GM21737 (cell line): ENCODE measurements around the gene RBM20.

Experiments
- ATAC-seq: cut with Tn5 transposase; IDR thresholded peaks from one replicate; pipeline ENCODE4 v1.9.1; 2021; ENCODE audit warnings: mild to moderate bottlenecking, moderate library complexity; ENCODE audit not compliant: unreplicated experiment

RBM20 gene

GRCh38 chr10:110864662-110865140 is 220.6 kb downstream of the RBM20 start:
- ATAC-seq, result peak; percentile 48

DNA sequence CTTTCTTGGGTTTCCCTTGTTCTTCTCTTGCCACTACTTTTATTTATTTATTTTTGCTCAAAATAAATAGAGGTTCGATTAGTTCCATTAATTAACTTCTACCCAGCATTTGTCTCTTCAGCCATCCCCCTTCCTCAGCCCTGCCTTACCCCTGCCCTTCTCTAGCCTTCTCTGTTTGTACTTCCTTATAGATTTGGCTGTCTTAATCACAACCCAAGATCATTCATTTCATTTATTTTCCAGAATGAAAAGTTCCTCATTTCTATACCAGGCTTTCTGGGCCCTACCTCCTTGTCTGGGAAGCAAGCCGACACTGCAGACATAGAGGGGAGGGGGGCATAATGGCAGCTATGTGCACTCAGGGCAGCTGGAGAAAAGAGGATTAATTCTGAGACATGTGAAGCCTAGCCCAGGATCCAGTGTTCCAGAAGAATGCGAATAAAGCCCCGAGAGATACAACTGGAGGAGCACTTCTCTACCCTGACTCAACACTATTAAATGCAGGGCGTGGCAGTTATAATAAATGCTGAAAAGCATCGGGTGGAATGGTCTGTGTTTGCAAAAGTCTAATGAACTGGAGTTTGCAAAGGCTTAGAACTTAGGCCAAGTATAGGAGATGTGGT is 221.2 kb downstream of the RBM20 start:
- no peak for ATAC-seq

DNA sequence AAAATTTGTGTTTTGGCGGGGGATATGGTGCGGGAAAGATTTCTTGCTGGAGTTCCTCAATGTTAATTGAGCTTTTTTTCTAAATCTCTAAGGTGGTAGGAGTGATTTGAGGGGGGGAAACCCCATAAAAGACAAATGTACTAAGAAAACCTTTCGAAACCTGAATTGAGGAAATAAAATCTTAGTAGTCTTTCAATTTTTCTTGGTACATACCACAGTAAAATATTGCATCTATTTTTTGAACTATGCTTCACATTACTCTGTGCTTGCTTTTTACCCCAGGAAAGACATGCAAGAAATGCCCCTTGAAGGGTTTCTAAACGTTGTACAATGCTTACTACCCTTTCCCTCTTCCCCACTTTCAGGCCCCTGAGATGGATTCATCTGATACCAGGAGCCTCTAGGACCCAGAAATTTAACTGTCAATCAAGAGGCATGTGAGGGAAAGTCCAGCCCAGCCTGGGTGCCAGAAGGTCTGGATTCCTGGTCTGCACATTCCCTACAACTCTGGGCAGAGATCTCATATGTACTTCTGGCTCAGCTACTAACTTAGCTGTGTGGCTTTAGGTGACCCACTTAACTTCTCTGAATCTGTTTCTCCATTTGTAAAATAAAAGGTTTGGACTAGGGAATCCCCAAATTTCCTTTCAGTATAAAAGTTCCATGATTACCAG is 221.8 kb downstream of the RBM20 start:
- no peak for ATAC-seq

- ATAC-seq, result peak; percentile 24
Observed at GRCh38 chr10:110867011-110867806, 223.1 kb downstream of the RBM20 start.

DNA sequence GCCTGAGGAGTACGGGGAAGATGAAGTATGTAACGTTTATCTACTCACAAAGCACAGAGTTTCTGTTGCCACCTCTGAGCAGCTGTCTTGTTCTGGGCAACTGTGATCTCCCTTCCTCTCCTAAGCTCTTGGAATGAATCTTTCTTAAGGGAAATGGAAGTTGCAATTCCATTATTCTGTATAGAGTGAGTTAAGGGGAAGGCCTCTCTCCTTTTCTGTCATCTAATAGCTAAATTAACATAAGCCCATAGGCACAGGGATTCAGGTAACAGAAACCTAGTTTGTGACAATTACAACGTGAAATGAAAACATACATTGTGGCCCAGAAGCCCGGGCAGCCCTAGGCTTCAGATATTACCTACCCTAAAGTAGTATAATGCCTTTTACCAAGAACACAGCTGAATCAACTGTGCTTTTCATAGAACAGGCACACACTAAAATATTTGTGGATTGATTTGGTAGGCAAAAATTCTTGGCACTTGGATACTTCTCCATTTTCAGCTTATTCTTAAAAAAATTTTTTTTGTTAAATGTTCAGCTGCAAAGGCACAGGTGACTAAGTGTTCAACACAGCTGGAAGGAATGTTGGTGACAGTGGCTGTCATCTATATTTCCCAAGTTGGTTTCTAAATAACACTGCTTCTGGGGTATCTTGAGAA is 223.8 kb downstream of the RBM20 start:
- ATAC-seq, result no peak

DNA sequence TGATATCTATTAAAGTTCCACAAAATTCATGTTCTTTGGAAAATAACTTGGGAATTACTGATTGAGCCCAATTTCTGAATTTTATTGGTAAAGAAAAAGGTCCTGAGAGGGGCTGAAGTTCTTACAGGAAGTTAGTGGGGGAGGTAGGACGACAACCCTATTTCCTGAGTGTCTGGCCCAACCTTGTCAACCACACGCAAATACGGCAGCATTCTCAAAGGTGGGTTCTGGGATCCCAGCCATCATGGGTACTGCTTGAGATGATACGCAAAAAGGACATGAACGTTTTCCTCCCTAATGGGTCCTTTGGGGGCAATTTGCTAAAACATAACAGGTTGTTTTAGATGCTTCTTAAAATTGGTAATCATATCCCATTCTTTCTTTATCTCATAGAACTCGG is 224.8 kb downstream of the RBM20 start:
- ATAC-seq, result no peak

DNA sequence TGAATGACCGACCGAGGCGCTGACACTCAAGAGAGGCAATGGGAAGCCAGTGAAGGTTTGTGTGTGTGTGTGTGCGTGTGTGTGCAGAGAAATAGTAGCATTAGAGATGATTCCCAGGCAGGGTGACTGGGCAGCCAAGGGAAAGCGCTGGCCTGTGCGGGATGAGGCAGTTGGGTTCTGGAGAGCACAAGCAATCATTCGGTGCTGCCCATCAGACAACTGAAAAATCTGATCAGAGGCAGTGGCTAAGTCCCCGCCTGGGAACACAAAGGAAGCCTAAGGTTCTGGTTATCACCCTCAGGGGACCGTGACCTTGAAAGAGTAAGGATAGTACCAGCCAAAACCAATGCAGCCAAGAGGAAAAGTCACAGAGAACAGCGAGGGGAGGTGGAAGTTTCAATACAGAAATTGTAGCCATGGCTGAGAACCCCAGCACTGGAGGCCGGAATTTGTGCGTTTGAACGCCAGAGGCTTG is 226.7 kb downstream of the RBM20 start:
- ATAC-seq, result no peak

DNA sequence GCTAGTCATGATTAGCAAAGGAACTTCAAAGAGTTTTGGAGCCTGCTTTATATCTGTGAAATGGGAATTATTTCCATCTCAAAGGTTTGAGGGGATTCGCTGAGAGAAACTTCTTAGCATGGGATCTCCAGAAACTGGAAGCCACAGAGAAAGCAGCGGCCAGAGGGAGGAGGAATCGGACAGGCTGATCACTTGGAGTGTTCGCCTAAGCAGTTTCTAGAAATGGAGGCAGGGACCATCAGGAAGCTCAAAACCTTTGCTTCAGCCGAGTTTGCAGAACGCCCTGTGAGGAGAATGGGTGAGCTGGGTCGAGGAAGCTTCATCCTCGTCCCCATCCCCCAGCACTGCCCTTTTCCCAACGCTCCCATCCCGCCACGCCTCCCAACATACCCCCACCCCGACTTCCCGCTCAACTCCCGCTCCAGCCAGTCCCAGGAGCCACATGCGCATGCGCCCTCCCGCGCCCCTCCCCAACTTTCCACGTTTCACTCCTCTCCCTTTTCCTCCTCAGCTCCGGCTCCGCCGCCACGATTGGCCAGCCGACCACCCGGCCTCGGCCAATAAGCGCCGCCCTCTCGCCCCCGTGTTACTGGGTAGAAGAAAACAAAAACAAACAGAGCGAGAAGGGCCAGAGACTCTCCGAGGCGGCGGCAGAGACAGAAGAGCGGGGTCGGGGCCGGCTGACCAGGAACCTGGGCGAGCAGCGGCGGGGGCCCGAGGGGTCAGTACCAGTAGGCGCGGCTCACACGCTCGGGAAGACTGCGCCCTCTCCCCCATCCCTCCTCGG is 227.4 kb downstream of the RBM20 start, which contains the start of gene PDCD4:
PDCD4 (plus strand) TSS at position 631 of the 787 bp plus-strand sequence. CDS start 4,100 bp downstream, outside the sequence.
- ATAC-seq, result peak; percentile 64

DNA sequence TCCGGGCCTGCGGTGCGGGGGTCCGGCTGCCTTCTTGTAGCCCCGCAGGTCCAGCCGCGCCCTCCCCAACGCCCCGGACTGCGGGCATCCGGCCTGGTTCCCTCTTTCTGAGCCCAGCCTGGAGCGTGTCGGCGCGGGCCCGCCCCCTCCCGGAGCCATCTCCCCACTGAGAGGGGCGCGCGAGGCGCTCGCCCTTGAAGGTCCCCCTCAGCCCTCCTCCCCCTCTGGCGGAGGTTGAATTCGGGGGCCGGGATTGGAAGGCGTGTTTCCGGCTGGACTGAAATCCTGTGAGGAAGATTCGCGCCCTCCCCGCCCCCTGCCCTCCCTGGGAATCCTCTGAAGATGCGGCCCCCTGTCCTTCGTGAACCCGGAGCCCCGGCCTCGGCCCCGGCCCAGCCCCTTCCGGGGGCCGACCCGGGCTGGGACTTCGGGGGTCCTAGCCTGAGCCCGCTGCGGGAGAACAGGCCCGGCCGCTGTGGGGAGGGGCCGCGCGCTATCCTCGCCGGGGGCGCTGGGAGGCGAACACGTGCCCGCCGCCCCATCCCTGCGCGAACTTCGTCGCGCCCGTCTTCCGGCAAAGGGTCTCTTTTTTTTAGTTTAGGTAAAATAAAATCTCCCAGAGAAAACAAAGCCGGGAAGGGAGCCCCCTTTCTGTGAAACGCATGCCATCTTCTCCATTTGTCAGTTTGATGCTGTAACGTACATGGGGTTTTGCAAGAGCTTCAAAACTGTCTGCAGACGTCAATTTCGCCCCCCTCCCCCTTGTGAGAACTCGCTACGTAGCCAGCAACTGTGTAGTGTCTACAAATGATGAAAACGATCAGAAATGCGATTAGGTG is 228.2 kb downstream of the RBM20 start:
- ATAC-seq, result peak; percentile 38

GRCh38 chr10:110872984-110873923 is 229.1 kb downstream of the RBM20 start:
- no peak for ATAC-seq

DNA sequence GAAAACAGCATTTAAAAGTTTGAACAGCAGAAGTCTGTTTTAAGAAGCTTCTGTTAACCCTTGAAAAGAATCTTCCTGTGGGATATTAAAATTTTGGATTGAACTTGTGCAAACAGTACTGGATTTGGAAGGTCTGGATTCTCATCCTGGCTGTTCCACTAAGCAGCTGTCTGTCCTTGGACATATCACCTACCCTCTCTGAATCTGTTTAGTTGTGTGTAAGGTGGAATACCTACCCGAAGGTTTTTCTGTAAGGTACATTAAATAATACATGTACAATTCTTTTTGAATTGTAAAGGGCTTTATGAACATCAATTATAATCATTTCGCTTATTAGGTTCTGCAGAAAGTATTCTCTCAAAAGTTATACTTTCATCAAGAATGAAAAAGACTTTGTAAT is 229.8 kb downstream of the RBM20 start:
- no peak for ATAC-seq

GRCh38 chr10:110876000-110876399 is 231.9 kb downstream of the RBM20 start:
- ATAC-seq, result no peak

DNA sequence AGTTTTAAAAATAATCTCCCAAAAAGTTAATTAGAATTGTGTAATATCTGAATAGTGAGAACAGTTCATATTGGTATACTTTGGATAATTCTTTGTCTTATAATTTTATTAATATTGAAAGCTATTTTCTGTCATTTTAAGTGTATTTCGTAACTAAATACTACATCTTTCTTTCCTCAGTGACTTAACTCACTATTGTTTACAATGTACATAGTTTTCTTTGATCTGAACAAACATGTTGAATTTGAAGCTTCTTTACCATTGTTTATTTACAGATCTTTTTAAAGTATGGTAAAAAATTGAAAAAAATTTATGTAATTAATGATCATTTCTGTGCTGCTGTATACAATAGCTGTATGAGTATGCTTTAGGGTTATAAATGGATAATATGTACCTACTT is 232.7 kb downstream of the RBM20 start:
- ATAC-seq, result no peak

DNA sequence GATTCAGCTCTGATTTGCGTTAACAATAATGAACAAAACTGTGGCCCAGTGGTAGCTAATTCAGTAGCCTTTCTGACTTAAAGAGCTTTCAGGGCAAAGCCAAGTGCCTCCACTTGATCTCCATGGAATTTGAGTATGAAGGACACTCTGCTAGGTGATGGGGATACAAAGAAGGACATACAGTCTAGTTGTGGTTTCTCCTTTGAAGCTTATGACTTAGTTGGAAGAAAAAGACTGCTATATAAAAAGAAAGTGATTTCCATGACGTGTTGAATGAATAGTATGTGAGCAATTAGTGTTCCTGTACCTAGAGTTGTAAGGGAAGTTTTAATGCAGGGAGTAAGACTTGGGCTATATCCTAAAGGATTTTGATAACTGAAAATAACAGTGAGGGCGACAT is 235.9 kb downstream of the RBM20 start:
- ATAC-seq, result no peak

DNA sequence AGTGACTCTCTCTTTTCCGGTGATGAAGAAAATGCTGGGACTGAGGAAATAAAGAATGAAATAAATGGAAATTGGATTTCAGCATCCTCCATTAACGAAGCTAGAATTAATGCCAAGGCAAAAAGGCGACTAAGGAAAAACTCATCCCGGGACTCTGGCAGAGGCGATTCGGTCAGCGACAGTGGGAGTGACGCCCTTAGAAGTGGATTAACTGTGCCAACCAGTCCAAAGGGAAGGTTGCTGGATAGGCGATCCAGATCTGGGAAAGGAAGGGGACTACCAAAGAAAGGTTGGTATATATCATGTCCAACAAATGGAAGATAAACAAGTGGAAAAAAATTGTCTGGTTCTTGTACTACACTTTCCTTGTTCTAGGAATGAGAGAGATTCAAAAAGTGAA is 237.1 kb downstream of the RBM20 start:
- no peak for ATAC-seq

- no peak for ATAC-seq
Observed at GRCh38 chr10:110881905-110882304, 237.8 kb downstream of the RBM20 start.

DNA sequence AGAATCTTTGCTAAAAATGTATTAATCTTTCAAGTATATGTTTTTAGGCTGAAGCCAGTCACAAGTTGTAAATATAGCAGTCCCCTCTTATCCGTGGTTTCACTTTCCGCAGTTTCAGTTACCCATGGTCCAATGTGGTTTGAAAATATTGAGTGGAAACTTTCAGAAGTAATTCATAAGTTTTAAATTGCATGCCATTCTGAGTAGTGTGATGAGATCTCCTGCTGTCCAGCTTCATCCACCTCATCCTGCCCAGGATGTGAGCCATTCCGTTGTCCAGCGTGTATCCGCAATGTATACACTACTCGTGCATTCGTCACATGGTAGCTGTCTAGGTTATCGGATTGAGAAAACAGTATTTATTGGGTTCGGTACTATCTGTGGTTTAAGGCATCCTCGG is 239.8 kb downstream of the RBM20 start:
- ATAC-seq, result no peak

GRCh38 chr10:110885932-110886674 is 242.0 kb downstream of the RBM20 start:
- no peak for ATAC-seq
